Mammary epithelial cell (primary cell): ENCODE results near the gene EHD4.

ENCODE experiments used
- EZH2 ChIP-seq: IDR thresholded peaks from 2 replicates; pipeline ENCODE4 v1.6.1; 2012; ENCODE audit warnings: low read length, inconsistent platforms, borderline replicate concordance
- TF ChIP-seq, protein P1 (sequence below), 2 donors: IDR thresholded peaks in 1 of 2; conservative IDR thresholded peaks in 1 of 2; 2 replicates each; pipeline ENCODE4 v1.5.1; 2011 to 2012; ENCODE audit warnings: inconsistent platforms in 2 of 2, low read length in 2 of 2, mild to moderate bottlenecking in 2 of 2, control low read depth in 1 of 2, low read depth in 1 of 2; ENCODE audit not compliant: insufficient read depth in 1 of 2; ENCODE audit errors: extremely low read depth in 1 of 2

DNA sequence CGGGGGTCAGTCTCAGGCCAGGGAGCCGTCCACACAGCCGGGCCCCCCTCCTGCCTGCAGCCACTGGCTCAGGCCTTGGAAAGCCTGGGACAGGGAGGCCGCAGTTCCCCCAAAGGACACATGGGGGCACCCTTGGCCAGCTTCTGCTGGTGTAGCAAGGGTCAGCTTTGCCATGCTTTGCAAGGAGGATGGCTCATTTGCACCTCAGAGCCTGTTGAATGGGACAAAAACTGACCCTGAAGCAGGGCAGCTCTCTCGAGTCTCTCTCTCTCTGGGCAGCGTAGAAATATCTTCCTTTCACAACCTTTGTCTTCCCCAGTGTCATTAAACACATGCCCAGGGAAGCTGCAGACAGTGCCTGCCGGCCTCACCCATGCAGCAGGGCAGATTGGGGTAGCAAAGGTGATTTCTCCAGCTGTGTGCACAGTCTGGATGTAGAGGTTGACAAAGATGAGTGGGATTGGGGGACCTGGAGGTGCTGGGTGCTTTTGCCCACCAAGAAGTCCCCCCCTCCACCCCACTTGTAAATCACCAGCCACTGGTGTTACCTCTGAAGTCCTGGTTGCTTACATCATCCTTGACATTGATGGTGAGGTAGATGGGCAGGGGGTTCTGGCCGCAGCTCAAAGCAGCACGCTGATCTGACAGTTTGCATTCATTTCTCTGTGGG lies 17.4 kb upstream of the EHD4 start:
- TF ChIP-seq, protein P1, sequence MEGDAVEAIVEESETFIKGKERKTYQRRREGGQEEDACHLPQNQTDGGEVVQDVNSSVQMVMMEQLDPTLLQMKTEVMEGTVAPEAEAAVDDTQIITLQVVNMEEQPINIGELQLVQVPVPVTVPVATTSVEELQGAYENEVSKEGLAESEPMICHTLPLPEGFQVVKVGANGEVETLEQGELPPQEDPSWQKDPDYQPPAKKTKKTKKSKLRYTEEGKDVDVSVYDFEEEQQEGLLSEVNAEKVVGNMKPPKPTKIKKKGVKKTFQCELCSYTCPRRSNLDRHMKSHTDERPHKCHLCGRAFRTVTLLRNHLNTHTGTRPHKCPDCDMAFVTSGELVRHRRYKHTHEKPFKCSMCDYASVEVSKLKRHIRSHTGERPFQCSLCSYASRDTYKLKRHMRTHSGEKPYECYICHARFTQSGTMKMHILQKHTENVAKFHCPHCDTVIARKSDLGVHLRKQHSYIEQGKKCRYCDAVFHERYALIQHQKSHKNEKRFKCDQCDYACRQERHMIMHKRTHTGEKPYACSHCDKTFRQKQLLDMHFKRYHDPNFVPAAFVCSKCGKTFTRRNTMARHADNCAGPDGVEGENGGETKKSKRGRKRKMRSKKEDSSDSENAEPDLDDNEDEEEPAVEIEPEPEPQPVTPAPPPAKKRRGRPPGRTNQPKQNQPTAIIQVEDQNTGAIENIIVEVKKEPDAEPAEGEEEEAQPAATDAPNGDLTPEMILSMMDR (conservative IDR thresholded peaks at IDR 0.05 in 1 of 2, IDR thresholded peaks at IDR 0.05 in 1 of 2; ENCODE audit: extremely low read depth in 1 of 2, insufficient read depth in 1 of 2, low read depth in 1 of 2, low read length in 2 of 2), result peak; percentile 98 to 99
- TF ChIP-seq EZH2, result no peak
